HG02943 (cell line): ENCODE results near the gene SRCIN1.

Experiments
- ATAC-seq: cut with Tn5 transposase; IDR thresholded peaks from one replicate; pipeline ENCODE4 v1.9.1; 2021; ENCODE audit warnings: mild to moderate bottlenecking, low read depth, moderate library complexity; ENCODE audit not compliant: unreplicated experiment

The SRCIN1 gene

DNA sequence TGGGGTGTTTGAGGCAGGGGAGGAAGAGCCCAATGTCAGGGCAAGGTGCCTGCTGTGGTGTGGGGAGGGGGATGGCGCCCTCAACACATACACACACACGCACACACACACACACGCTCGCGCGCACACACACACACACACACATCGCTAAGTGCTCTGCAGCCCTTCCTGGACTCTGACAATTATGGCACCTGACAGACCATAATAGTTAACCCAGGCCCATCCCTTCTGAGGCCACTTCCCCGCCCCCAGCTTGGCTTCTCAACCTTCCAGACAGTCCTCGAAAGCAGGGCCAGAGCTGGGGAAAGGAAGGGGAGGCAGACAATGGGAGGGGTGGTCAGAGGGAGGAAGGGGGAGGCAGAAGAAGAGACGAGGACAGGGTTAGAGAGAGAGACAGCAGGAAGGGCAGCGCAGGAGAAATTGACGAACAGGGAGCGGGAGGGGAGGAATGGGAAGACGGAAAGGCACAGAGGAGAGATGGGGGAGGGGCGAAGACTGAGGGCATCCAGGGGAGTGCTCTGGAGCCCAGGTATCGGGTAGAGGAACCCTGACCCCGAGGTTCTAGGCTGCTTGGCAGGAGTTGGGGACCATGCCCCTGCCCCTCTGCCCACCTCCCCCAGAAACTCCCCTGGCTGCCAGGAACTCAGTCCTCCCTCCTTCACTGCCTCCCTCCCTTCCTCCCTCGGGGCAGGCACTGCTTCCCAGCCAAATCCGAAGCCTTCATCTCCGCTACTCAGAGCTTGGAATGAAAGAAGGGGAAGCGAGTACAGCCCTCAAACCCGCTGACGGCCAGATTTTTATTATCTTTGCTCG lies 4.0 kb downstream of the SRCIN1 start:
- ATAC-seq: no peak

DNA sequence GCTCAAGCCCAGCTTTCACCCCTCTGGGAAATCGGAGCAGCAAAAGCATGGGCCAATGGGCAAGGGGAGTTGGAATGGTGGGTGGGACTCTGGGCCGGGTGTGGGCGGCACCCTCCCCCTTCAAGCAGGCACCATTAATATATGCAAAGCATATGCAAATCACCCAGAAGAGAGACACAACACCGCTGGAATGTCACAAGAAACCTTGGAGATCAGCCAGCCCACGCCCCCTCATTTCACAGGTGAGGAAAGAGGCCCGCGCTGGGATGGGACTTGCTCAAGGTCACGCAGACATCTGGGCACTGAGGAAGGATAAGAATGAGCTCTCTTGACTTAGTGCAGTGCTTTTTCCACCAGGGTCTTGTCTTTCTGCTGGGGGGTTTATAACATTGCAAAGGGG lies 4.8 kb downstream of the SRCIN1 start:
- no peak for ATAC-seq

DNA sequence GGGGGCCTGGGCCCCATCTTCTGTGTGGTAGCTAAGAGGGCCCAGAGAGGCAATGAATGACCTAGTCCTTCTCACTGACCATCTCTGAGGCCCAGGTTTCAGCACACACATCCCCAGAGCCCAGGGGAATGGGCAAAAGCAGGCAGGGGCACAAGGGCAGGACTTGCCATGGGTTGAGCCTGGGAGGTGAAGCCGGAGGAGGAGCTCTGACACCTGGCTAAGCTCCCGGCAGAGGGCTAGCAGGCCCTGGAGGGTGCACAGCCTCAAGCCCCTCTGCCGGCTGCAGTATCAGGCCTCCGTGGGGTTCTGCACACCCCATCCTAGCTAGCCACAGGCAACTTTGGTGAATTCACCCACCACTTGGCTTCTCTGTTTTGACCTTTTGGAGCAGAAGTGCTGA lies 5.3 kb downstream of the SRCIN1 start:
- ATAC-seq: no peak

- ATAC-seq: no peak
Measured at GRCh38 chr17:38599398-38599856, 6.3 kb downstream of the SRCIN1 start.

DNA sequence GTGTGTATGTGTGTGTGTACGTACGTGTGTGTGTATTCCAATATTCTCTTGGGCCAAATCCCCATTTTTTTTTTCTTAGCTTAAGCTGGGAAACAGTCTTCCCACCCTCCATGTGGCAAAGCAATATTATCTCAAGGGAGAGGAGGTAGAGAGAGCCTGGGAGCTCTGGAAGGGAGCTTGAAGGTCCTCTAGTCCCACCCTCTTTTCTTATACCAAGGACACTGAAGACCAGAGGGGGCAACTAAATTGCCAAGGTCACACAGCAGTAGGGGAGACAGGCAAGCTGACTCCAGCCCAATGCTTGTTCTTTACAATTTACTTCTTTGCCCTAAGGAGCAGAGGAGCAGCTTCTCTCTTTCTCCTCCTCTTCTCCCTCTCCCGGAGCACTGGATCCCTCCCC lies 6.8 kb downstream of the SRCIN1 start:
- ATAC-seq: no peak

- ATAC-seq: no peak
Measured at GRCh38 chr17:38598536-38598935, 7.2 kb downstream of the SRCIN1 start.

- no peak for ATAC-seq
Measured at GRCh38 chr17:38597375-38597774, 8.4 kb downstream of the SRCIN1 start.

- no peak for ATAC-seq
Measured at GRCh38 chr17:38596651-38597050, 9.1 kb downstream of the SRCIN1 start.

GRCh38 chr17:38595892-38596291 lies 9.9 kb downstream of the SRCIN1 start:
- ATAC-seq: no peak

GRCh38 chr17:38594152-38594551 lies 11.6 kb downstream of the SRCIN1 start:
- no peak for ATAC-seq

- ATAC-seq: no peak
Measured at GRCh38 chr17:38592487-38592886, 13.3 kb downstream of the SRCIN1 start.

DNA sequence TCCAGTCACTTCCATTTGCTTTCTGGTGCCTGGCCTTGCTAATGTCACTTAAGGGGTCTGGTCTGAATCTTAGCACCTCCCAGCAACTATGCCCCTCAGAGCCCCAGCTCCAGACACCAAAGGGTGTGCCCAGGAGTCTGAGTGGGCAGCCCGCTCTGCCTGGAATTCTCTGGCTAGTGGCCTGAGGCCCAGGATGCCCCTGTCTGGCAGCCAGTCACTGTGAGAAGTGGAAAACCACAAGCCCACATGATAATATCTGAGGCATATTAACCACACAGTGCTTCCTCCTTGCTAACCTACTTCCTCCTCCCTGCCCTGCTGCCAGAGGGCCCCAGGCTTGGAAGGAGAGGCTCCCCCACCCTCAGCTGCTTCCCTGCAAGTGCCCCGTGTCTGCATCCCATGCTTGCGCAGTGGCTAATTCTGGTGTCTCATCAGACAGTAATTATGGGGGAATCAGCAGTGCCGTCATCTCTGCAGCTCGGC lies 14.0 kb downstream of the SRCIN1 start:
- ATAC-seq: no peak

- no peak for ATAC-seq
Measured at GRCh38 chr17:38590988-38591758, 14.6 kb downstream of the SRCIN1 start.

DNA sequence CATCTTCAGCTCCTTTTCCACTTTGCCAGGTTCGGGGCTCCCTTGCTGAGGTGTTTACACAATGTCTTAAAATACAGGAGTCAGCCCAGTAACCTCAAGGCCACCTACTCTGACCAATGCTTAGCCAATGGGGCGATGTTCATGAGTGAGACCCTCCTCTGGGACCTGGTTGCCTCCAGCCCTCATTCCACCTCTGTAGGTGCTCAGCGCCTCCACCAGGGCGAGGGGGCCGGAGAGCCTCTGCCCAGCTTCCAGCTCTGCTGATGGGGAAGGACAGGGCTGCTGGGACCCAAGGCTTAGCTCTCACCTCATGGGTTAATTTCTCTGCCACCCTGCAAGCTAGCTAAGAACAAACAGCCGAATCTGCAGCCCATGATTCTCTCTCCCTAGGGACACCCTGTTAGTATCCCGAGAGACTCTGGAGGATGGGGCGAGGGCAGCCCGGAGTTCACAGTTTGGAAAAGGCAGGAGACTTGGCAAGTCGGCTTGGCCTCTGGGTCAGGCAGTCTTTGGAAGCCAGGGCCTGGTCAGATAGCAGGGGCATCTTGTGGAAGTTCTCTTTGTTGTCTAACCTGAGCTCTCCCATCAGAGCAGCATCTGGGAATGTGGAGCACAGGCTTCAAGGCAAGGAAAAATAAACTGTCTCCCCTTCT lies 16.2 kb downstream of the SRCIN1 start:
- no peak for ATAC-seq

- no peak for ATAC-seq
Measured at GRCh38 chr17:38588788-38589174, 17.0 kb downstream of the SRCIN1 start.

DNA sequence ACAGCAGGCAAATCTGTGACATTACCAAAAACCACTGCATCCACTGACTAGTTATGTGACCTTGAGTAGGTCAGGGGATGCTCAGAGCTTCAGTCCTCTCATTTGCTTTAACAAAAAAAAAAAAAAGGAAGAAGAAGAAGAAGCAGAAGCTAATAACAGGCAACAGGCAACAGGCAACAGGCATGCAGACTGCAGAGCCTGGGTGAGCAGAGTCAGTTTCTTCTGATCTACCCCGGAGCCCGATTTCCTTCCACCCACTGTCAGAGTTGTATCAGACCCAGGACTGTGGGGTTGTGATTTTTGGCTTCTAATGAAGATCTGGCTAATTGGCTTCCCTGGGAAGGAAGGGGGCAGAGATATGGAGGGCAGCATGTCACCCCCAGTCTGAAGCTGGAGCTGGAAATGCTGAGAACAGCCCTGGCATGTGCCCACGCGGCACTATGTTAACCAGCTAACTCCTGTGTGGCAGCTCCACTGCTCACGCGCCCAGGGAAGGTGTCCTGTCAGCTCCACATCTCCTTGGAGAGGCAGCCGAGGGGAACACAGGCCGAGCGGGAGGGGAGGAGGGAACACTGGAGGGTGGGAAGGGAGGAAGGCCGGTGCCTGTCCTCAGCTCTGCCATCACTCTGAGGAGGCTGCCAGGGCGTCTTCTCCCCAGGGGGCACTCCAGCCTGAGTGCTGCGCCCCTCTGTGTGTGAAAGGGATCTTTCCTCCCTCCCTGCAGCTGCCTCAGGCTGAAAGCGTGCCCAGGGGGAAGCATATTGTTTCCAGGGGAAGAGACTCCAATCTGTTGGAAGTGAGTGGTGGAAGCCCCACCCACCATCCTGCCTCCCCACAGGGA lies 17.6 kb downstream of the SRCIN1 start:
- no peak for ATAC-seq

DNA sequence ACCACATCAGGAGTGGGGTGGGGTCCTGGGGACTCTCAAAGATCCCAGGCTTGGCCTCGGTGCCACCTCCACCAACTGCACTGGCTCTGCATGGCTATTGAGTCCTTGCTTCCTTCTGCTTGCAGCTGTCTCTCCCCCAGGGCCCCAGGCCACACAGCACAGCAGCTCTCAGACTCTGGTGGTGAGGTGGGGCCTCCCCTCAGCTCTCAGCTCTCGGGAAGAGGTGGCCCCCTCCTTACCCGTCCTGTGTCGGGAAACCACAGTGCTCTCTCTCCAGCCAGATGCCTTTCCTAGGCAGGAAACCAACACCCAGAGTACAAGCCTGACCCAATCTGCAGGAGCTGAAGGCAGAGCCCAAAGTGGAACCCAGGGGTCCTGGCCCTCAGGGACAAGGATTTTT lies 18.5 kb downstream of the SRCIN1 start:
- no peak for ATAC-seq

- ATAC-seq: no peak
Measured at GRCh38 chr17:38586788-38587187, 19.0 kb downstream of the SRCIN1 start.

GRCh38 chr17:38585918-38586529 lies 19.7 kb downstream of the SRCIN1 start:
- no peak for ATAC-seq
